Loucy (cell line): ENCODE data around the gene NAT14.

Source experiments
- H2AFZ ChIP-seq: fragments of 200-600 bp; sonication (generic); 2 replicates; pipeline ENCODE4 v1.6.0; 2016; ENCODE audit warnings: antibody characterized with exemption, mild to moderate bottlenecking, low read length, moderate library complexity
- H3F3A ChIP-seq: fragments of 200-600 bp; 2 replicates; pipeline ENCODE4 v1.6.0; 2016; ENCODE audit warnings: antibody characterized with exemption, low read depth, mild to moderate bottlenecking
- H3K27me3 ChIP-seq: fragments of 200-600 bp; sonication (generic); 2 replicates; pipeline ENCODE4 v1.6.1; 2014; ENCODE audit warnings: low read length, mild to moderate bottlenecking; ENCODE audit not compliant: insufficient read depth, poor library complexity, severe bottlenecking
- H3K36me3 ChIP-seq: fragments of 200-600 bp; sonication (generic); 2 replicates; pipeline ENCODE4 v1.6.1; 2016; ENCODE audit warnings: low read length; ENCODE audit not compliant: insufficient read depth
- H3K4me1 ChIP-seq: fragments of 200-600 bp; sonication (generic); 2 replicates; pipeline ENCODE4 v1.5.1; 2014; ENCODE audit warnings: low read length, mild to moderate bottlenecking; ENCODE audit not compliant: insufficient read depth, poor library complexity, severe bottlenecking
- H3K4me2 ChIP-seq: fragments of 200-600 bp; sonication (generic); 2 replicates; pipeline ENCODE4 v1.6.0; 2014; ENCODE audit warnings: antibody characterized with exemption, low read length, low read depth, mild to moderate bottlenecking; ENCODE audit not compliant: poor library complexity, severe bottlenecking
- H3K4me3 ChIP-seq: fragments of 200-600 bp; sonication (generic); 2 replicates; pipeline ENCODE4 v1.5.1; 2014; ENCODE audit warnings: low read length, mild to moderate bottlenecking, mixed read lengths; ENCODE audit not compliant: poor library complexity, severe bottlenecking
- H3K79me2 ChIP-seq: fragments of 200-600 bp; sonication (generic); 2 replicates; pipeline ENCODE4 v1.6.1; 2014; ENCODE audit warnings: low read length; ENCODE audit not compliant: insufficient read depth
- H3K9ac ChIP-seq: fragments of 200-600 bp; sonication (generic); 2 replicates; pipeline ENCODE4 v1.6.0; 2014; ENCODE audit warnings: mild to moderate bottlenecking, low read depth, low read length, moderate library complexity; ENCODE audit not compliant: poor library complexity, severe bottlenecking
- H3K9me2 ChIP-seq: fragments of 200-600 bp; sonication (generic); replicated peaks from 2 replicates; pipeline ENCODE4 v1.6.1; 2016; ENCODE audit warnings: low read depth, low read length, mixed read lengths
- H3K9me3 ChIP-seq: fragments of 200-600 bp; sonication (generic); 2 replicates; pipeline ENCODE4 v1.6.1; 2014; ENCODE audit warnings: mild to moderate bottlenecking, antibody characterized with exemption, low read length, low read depth; ENCODE audit not compliant: insufficient read depth
- H4K20me1 ChIP-seq: fragments of 200-600 bp; sonication (generic); 2 replicates; pipeline ENCODE4 v1.6.0; 2014; ENCODE audit warnings: antibody characterized with exemption, low read length, mild to moderate bottlenecking; ENCODE audit not compliant: insufficient read depth, poor library complexity, severe bottlenecking
- CTCF ChIP-seq: fragments of 200-600 bp; sonication (generic); conservative IDR thresholded peaks from 2 replicates; pipeline ENCODE4 v1.5.1; 2014; ENCODE audit warnings: mild to moderate bottlenecking, antibody characterized with exemption, low read length
- EZH2phosphoT487 ChIP-seq: fragments of 200-600 bp; IDR thresholded peaks from 2 replicates; pipeline ENCODE4 v1.6.1; 2018; ENCODE audit warnings: antibody characterized with exemption, mild to moderate bottlenecking, moderate library complexity, borderline replicate concordance

NAT14 gene

GRCh38 chr19:55520691-55521292 is 35.8 kb downstream of the NAT14 start:
- no peak for TF ChIP-seq EZH2phosphoT487
- no peak overlapping the region for H3K4me3 ChIP-seq
- no peaks in the 10 kb centered on the region for H3K9me2 ChIP-seq
- H3K4me1 ChIP-seq, result no peaks in the 10 kb centered on the region
- no peaks in the 10 kb centered on the region for H3K36me3 ChIP-seq
- H4K20me1 ChIP-seq, result no peaks in the 10 kb centered on the region
- H3K27me3 ChIP-seq, result no peaks in the 10 kb centered on the region
- H3K79me2 ChIP-seq, result no peaks in the 10 kb centered on the region
- H3K9me3 ChIP-seq, result no peaks in the 10 kb centered on the region
- H3K4me2 ChIP-seq, result no peak overlapping the region
- no peak overlapping the region for H3K9ac ChIP-seq
- H2AFZ ChIP-seq, result no peak overlapping the region
- no peaks in the 10 kb centered on the region for H3F3A ChIP-seq

GRCh38 chr19:55525289-55526101 is 40.5 kb downstream of the NAT14 start:
- H3K9me3 ChIP-seq, result no peaks in the 10 kb centered on the region
- no peak overlapping the region for H2AFZ ChIP-seq
- H3K9me2 ChIP-seq, result no peaks in the 10 kb centered on the region
- no peaks in the 10 kb centered on the region for H3K79me2 ChIP-seq
- no peaks in the 10 kb centered on the region for H3F3A ChIP-seq
- TF ChIP-seq EZH2phosphoT487, result no peak
- no peak for TF ChIP-seq CTCF
- no peak overlapping the region for H3K4me3 ChIP-seq
- H3K4me1 ChIP-seq, result no peaks in the 10 kb centered on the region
- no peaks in the 10 kb centered on the region for H4K20me1 ChIP-seq
- H3K27me3 ChIP-seq, result no peaks in the 10 kb centered on the region
- no peak overlapping the region for H3K9ac ChIP-seq
- H3K36me3 ChIP-seq, result no peaks in the 10 kb centered on the region
- H3K4me2 ChIP-seq, result no peak overlapping the region

- no peak for TF ChIP-seq CTCF
- TF ChIP-seq EZH2phosphoT487, result no peak
- no peak overlapping the region for H2AFZ ChIP-seq
- no peaks in the 10 kb centered on the region for H3K79me2 ChIP-seq
- H3F3A ChIP-seq, result no peaks in the 10 kb centered on the region
- no peak overlapping the region for H3K4me3 ChIP-seq
- no peaks in the 10 kb centered on the region for H3K9me3 ChIP-seq
- no peak overlapping the region for H3K9ac ChIP-seq
- H3K9me2 ChIP-seq, result no peaks in the 10 kb centered on the region
- H4K20me1 ChIP-seq, result no peaks in the 10 kb centered on the region
- H3K4me1 ChIP-seq, result no peaks in the 10 kb centered on the region
- no peak overlapping the region for H3K4me2 ChIP-seq
- no peaks in the 10 kb centered on the region for H3K27me3 ChIP-seq
- no peaks in the 10 kb centered on the region for H3K36me3 ChIP-seq
Measured at GRCh38 chr19:55526216-55527196, 41.5 kb downstream of the NAT14 start.
